Activated CD4-positive, alpha-beta T cell treated with anti-CD3 and anti-CD28 coated beads, Interleukin-2, amount 10 ng/mL, durations not matched to agents 7 days and 5 days (primary cell): ENCODE results near the gene KDF1. TPM values are rescaled to one million over a fixed set of nuclear protein-coding genes. Genes with fewer than 3 reads are reported as not detected.
"Not testable (repeated sequence)": the region's sequence is repeated elsewhere in the genome, so short reads cannot be mapped to it uniquely, and the experiment has no call there.

Source experiments
- CTCF ChIA-PET: fragments of 350-600 bp; sonication (Branson Sonifier 250); formaldehyde crosslinking; loops from one replicate; lab custom pipeline; 2021; ENCODE audit warnings: antibody characterized with exemption; lab: Charles Lee
- POLR2A ChIA-PET: fragments of 350-600 bp; sonication (Branson Sonifier 250); formaldehyde crosslinking; loops from one replicate; lab custom pipeline; 2021; ENCODE audit warnings: antibody characterized with exemption; lab: Charles Lee
- DNase-seq: peaks from one replicate; pipeline ENCODE4 v3.0.0-alpha.2; 2020
- H3K27ac Mint-ChIP-seq: one replicate; pipeline ENCODE4 v1.8.0; 2021; ENCODE audit warnings: mild to moderate bottlenecking, moderate library complexity, mixed read lengths
- H3K27me3 Mint-ChIP-seq: one replicate; pipeline ENCODE4 v1.8.0; 2021; ENCODE audit warnings: mixed read lengths
- H3K36me3 Mint-ChIP-seq: one replicate; pipeline ENCODE4 v1.8.0; 2021; ENCODE audit warnings: low read depth, mixed read lengths
- H3K4me1 Mint-ChIP-seq: one replicate; pipeline ENCODE4 v1.8.0; 2021; ENCODE audit warnings: mixed read lengths
- H3K4me3 Mint-ChIP-seq: one replicate; pipeline ENCODE4 v1.8.0; 2021; ENCODE audit warnings: mild to moderate bottlenecking, moderate library complexity, mixed read lengths
- H3K9me3 Mint-ChIP-seq: one replicate; pipeline ENCODE4 v1.8.0; 2021; ENCODE audit warnings: mixed read lengths
- total RNA-seq, 2 experiments: library from RNA; stranded (reverse); gene quantifications; one replicate each; pipeline ENCODE4 v1.2.3, GENCODE V29; 2021

KDF1 gene
- total RNA-seq, 2 experiments from 2014 or later: not detected

GRCh38 chr1:27000090-27000816 lies 40.0 kb upstream of the KDF1 start:
- no peak for DNase-seq
- Mint-ChIP-seq H3K27me3 (peaks cover 27% of the 10 kb centered on the region), H3K27ac (no peak overlapping the region), H3K9me3 (no peaks in the 10 kb centered on the region), H3K36me3 (no peaks in the 10 kb centered on the region), H3K4me1 (peaks cover 8% of the 10 kb centered on the region), H3K4me3 (no peak overlapping the region)
- ChIA-PET CTCF (interaction anchor here (1.4 to 4.0 kb wide), 2 partner anchors 9 to 13 kb away, joined by 3 to 30 read pairs; no protein-coding TSS in a partner anchor), POLR2A (no interaction called here)

GRCh38 chr1:26999440-26999987 lies 39.2 kb upstream of the KDF1 start:
- Mint-ChIP-seq H3K36me3 (no peaks in the 10 kb centered on the region), H3K27ac (no peak overlapping the region), H3K4me3 (no peak overlapping the region), H3K4me1 (peaks cover 9% of the 10 kb centered on the region), H3K27me3 (peaks cover 35% of the 10 kb centered on the region), H3K9me3 (no peaks in the 10 kb centered on the region)
- ChIA-PET POLR2A (no interaction called here), CTCF (interaction anchor here (4.0 kb wide), 1 partner anchor 10 kb away, joined by 30 read pairs; no protein-coding TSS in a partner anchor)
- no peak for DNase-seq

- DNase-seq: no peak
These were observed 38.4 kb upstream of the KDF1 start for GRCh38 chr1:26998429-26999300.

DNA sequence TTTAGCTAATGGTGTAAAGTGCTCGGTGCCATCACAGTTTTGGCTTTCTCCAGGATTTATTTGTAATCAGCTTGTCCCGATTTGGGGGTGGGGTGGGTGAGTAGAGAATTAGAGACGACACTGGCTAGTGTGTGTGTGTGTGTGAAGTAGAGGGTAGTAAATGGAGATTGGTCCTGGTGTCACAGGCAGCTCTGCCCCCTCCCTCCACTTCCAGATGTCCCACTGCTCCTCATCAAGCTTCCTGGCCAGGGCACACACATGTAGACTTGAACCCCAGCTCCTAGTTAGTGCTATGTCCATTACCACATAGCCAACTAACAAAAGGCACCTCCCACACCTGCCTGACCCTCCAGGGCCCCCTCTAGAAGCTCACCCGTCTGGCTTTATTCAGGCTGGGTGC lies 36.4 kb upstream of the KDF1 start:
- H3K4me3 Mint-ChIP-seq: no peak overlapping the region
- peaks cover 18% of the 10 kb centered on the region for H3K4me1 Mint-ChIP-seq
- H3K27ac Mint-ChIP-seq: no peak overlapping the region
- H3K9me3 Mint-ChIP-seq: no peaks in the 10 kb centered on the region
- CTCF ChIA-PET: interaction anchor here (0.6 to 4.0 kb wide), 8 partner anchors 10 to 624 kb away, joined by 3 to 30 read pairs (median 4); no protein-coding TSS in a partner anchor
- DNase-seq: no peak
- POLR2A ChIA-PET: no interaction called here
- H3K36me3 Mint-ChIP-seq: no peaks in the 10 kb centered on the region
- H3K27me3 Mint-ChIP-seq: peaks cover 40% of the 10 kb centered on the region

More at GRCh38 chr1:26998429-26999300, 38.4 kb upstream of the KDF1 start:
- Mint-ChIP-seq H3K4me1 (peaks cover 10% of the 10 kb centered on the region), H3K27me3 (peaks cover 33% of the 10 kb centered on the region), H3K9me3 (no peaks in the 10 kb centered on the region), H3K4me3 (no peak overlapping the region), H3K27ac (no peak overlapping the region), H3K36me3 (no peaks in the 10 kb centered on the region)
- CTCF ChIA-PET: interaction anchor here (0.6 to 4.0 kb wide), 7 partner anchors 11 to 133 kb away, joined by 3 to 30 read pairs (median 3); partner anchors contain the start of gene NUDC
- POLR2A ChIA-PET: interaction anchor here (0.5 kb wide), 1 partner anchor 33 kb away, joined by 5 read pairs; no protein-coding TSS in a partner anchor

DNA sequence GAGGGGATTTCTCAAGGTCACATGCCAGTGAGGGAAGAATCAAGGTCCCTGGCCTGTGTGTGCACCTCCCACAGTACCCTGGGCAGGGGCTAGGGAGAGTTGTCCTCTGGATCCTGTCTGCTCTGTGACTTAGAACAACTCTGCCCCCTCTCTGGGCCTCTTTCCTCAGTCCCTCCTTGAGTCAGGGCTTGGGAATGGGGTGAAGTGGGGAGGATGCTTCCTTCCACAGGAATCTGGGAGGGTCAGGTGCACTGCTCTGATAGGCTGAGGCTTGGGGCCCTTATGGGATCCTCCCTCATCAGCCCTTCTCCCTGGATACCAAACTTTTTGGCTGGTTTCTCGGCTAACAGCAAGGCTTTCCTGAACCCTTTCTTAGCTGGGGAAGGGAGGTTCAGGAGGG lies 35.8 kb upstream of the KDF1 start:
- Mint-ChIP-seq H3K4me1 (peaks cover 22% of the 10 kb centered on the region), H3K36me3 (no peaks in the 10 kb centered on the region), H3K4me3 (no peak overlapping the region), H3K9me3 (no peaks in the 10 kb centered on the region), H3K27me3 (peaks cover 45% of the 10 kb centered on the region), H3K27ac (no peak overlapping the region)
- POLR2A ChIA-PET: no interaction called here
- CTCF ChIA-PET: interaction anchor here (0.6 to 4.0 kb wide), 6 partner anchors 9 to 83 kb away, joined by 3 to 30 read pairs (median 3); no protein-coding TSS in a partner anchor
- no peak for DNase-seq

DNA sequence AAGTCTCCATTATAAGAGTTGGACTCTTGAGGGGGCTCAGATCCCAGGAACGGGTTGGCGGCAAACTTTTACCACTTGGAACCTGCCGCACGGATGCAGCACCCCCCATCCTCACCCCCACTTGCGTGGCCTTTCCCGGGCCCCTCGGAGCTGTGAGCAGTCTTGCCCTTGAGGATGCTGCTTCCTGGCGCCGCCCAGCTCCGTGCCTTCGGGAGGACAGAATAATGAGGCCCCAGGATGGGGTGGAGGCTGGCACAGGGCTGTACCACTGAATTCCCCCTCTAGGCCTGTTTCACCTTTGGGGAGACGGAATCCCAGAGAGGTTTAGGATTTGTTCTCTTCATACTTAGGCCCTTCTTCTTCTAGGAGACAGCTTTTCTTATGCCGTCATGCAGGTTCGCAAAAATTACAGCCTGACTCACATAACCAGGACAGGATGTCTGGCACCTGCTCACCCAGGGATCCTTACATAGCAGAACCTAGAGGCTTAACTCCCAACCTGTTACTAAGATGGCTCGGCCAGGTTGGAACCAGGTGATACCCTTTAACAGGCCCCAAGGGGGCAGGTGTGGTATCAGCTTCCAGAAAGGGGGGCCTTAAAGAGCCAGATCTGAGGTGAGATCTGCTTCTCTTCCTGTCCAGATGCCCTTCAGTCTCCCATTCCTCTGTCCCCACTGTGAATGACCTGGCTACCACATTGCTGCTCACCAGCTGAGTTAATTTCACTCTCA lies 34.7 kb upstream of the KDF1 start:
- peaks cover 22% of the 10 kb centered on the region for H3K4me1 Mint-ChIP-seq
- H3K4me3 Mint-ChIP-seq: peak overlapping the region; percentile 69
- H3K36me3 Mint-ChIP-seq: no peaks in the 10 kb centered on the region
- no peaks in the 10 kb centered on the region for H3K9me3 Mint-ChIP-seq
- ChIA-PET POLR2A (no interaction called here), CTCF (interaction anchor here (0.6 kb wide), 2 partner anchors 82 to 403 kb away, joined by 3 read pairs; no protein-coding TSS in a partner anchor)
- DNase-seq: no peak
- peaks cover 53% of the 10 kb centered on the region for H3K27me3 Mint-ChIP-seq
- peak overlapping the region; percentile 19 for H3K27ac Mint-ChIP-seq

DNA sequence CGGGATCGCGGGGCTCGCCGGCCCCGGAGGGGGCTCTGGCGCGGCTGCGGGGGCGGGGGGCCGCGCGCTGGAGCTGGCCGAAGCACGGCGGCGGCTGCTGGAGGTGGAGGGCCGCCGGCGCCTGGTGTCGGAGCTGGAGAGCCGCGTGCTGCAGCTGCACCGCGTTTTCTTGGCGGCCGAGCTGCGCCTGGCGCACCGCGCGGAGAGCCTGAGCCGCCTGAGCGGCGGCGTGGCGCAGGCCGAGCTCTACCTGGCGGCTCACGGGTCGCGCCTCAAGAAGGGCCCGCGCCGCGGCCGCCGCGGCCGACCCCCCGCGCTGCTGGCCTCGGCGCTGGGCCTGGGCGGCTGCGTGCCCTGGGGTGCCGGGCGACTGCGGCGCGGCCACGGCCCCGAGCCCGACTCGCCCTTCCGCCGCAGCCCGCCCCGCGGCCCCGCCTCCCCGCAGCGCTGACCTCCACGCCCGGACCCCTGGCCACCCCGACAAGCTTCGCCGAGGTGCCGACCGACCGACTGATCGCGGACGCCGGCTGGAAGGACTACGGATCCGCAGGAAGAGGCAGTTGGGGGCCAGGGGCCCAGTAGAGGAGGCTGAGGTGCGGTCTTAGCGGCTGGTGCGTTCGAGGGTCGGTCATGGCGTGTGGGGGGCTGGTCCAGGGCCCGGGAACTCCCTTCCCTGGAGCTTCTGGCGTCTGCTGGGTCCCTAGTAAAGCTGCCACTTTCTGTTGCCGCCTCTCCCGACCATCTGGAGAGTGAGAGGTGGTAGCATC lies 33.9 kb upstream of the KDF1 start:
- ChIA-PET POLR2A (interaction anchor here (0.8 kb wide), 1 partner anchor 12 kb away, joined by 4 read pairs; no protein-coding TSS in a partner anchor), CTCF (interaction anchor here (0.6 to 1.4 kb wide), 3 partner anchors 160 to 735 kb away, joined by 3 read pairs; partner anchors contain the start of gene SLC9A1)
- H3K9me3 Mint-ChIP-seq: no peaks in the 10 kb centered on the region
- peak; percentile 25 for DNase-seq
- peak overlapping the region; percentile 69 for H3K4me3 Mint-ChIP-seq
- peaks cover 59% of the 10 kb centered on the region for H3K27me3 Mint-ChIP-seq
- peaks cover 22% of the 10 kb centered on the region for H3K4me1 Mint-ChIP-seq
- H3K36me3 Mint-ChIP-seq: no peaks in the 10 kb centered on the region
- H3K27ac Mint-ChIP-seq: no peak overlapping the region

DNA sequence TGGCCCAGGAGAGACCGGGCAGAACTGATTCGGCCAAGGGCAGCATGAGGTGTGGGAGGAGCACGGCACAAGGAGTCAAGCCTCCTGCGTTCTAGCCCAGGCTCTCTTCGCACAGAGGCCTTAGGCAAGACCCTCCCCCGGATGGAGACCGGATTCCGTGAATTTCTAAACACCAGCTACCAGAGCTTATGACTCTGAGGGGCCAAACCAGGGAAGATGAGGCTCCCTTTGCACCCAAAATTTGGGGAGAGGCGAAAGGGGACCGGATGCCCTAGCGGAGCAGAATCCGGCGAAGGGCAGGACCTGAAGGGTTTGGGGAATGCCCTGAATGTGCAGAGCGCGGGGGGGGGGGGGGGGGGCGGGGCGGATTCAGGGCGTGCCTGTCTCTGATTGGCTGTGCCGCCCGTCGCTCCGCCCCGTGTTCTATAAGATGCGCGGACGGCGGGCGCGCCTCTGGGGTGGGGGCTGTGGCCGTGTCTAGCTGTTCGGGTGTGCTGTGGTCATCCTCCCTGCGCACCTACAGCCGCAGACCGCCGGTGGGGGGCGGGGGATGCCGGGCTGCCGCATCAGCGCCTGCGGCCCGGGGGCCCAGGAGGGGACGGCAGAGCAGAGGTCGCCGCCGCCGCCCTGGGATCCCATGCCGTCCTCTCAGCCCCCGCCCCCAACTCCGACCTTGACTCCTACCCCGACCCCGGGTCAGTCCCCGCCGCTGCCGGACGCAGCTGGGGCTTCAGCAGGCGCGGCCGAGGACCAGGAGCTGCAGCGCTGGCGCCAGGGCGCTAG lies 33.2 kb upstream of the KDF1 start, which contains the start of gene TRNP1:
Gene TRNP1 (plus strand): TSS at position 456 of the 783 bp plus-strand sequence. CDS start 95 bp downstream, at position 551.
- no peak within 1 kb of the TSS for H3K27ac Mint-ChIP-seq
- no peaks in the 10 kb centered on the region for H3K36me3 Mint-ChIP-seq
- peaks cover 22% of the 10 kb centered on the region for H3K4me1 Mint-ChIP-seq
- H3K4me3 Mint-ChIP-seq: peak within 1 kb of the TSS; percentile 72
- peaks cover 61% of the 10 kb centered on the region for H3K27me3 Mint-ChIP-seq
- DNase-seq: peak; percentile 73
- ChIA-PET CTCF (interaction anchor here (0.6 to 1.4 kb wide), 2 partner anchors 161 to 736 kb away, joined by 3 read pairs; partner anchors contain the start of gene SLC9A1), POLR2A (interaction anchor here (0.8 kb wide), 1 partner anchor 13 kb away, joined by 4 read pairs; no protein-coding TSS in a partner anchor)
- no peaks in the 10 kb centered on the region for H3K9me3 Mint-ChIP-seq

DNA sequence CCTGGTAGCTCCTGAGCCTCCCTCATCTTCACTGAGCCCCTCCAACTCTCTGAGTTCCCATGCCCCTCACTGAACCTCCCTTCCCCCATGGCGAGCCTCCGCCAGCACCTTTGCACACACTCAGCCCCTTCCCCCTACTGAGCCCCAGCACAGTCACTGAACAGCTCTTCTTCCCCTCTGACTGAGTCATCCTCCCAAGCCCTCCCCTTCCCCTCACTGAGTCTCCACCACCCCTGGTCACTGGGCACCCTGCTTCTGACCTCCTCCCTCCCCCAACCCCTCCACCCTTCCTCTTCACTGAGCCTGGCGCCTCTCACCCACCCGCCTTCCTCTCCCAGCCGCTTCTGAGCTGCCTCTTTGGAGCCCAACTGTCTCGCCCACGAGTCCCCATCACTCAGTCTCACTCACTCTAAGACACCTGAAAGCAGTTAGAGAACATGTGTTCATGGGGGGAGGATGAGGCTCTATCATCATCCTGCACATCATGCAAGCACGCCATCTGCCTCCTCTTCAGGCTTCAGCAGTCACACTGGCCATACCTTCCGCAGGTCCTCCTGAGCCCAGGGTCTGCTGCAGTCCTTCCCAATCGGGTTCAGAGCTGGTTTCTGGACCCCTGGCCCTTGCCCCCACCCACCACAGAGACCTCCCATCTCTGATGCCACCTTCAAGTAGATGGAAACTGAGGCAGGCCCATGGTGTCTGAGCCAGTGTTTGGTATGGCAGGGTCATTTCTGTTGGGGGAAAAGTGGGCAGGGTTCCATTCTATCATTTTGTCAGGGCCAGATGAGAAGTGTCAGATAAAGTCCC lies 31.2 kb upstream of the KDF1 start:
- ChIA-PET POLR2A (no interaction called here), CTCF (no interaction called here)
- no peak for DNase-seq
- Mint-ChIP-seq H3K9me3 (no peaks in the 10 kb centered on the region), H3K4me1 (peaks cover 17% of the 10 kb centered on the region), H3K27me3 (peaks cover 64% of the 10 kb centered on the region), H3K27ac (no peak overlapping the region), H3K4me3 (no peak overlapping the region), H3K36me3 (no peaks in the 10 kb centered on the region)

DNA sequence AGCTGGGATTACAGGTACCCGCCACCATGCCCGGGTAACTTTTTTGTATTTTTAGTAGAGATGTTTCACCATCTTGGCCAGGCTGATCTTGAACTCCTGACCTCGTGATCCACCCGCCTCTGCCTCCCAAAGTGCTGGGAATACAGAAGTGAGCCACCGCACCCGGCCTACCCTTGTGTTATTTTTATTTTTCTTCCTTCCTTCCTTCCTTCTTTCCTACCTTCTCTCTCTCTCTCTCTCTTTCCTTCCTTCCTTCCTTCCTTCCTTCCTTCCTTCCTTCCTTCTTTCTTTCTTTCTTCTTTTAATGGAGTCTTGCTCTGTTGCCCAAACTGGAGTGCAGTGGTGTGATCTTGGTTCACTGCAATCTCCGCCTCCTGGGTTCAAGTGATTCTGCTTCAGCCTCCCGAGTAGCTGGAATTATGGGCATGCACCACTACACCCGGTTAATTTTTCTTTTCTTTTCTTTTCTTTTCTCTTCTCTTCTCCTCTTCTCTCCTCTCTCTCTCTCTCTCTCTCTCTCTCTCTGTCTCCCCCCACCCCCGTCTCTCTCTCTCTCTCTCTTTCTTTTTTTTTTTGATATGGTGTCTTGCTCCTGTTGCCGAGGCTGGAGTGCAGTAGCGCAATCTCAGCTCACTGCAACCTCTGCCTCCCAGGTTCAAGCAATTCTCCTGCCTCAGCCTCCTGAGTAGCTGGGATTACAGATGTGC lies 29.3 kb upstream of the KDF1 start:
- POLR2A ChIA-PET, H3K4me3 Mint-ChIP-seq, H3K36me3 Mint-ChIP-seq, CTCF ChIA-PET, H3K27ac Mint-ChIP-seq, H3K9me3 Mint-ChIP-seq, DNase-seq: not testable (repeated sequence)
- peaks cover 17% of the 10 kb centered on the region for H3K4me1 Mint-ChIP-seq
- H3K27me3 Mint-ChIP-seq: peaks cover 54% of the 10 kb centered on the region
